Activated CD8-positive, alpha-beta memory T cell treated with anti-CD3 and anti-CD28 coated beads, Interleukin-2, amount 50 U/mL, for 24 hours (primary cell): ENCODE measurements around the gene APBA1.
A peak's percentile ranks its signal among the peaks of the same experiment; 100 is the strongest.

Experiments used
- DNase-seq: peaks from one replicate; pipeline ENCODE4 v3.0.0-alpha.2; 2020; ENCODE audit errors: extremely low read depth

APBA1 gene

DNA sequence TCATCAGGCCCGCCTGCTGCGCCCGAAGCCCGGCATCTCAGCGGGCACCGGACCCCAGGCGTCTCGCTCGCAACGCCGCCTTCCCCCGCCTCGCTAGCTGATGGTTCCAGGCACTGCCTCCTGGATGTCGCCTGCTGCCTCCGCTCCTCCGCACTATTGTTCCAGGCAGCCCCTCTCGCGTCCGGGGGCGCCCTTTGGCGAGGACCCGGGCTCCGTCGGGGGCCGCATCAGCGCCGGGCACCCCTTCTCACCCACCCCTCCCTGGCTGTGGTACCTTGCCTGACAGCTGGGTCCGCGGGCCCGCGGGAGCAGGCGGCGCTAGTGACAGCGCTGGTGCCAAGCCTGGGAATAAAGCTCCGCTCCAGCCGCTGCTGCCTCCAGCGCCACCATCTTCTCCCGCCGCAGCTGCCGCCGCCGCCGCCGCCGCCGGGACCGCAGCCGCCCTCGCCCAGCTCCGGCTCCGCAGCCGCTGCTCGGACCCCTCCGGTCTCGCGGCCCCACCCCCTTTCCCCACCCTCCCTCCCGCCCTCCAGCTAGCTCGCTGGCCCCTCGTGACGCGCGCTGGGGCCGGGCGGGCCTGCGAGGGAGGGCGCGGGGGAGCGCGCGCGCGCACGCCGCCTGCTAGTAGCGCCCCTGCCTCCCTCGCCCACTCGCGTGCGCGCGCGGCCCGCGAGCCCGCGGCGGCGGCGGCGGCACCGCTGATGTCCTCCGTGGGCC lies at the start of gene APBA1:
APBA1 (minus strand) TSS at position 493 of the 717 bp plus-strand sequence.
- no peak for DNase-seq

GRCh38 chr9:69719983-69720382 lies 47.8 kb upstream of the APBA1 start:
- DNase-seq: no peak

DNA sequence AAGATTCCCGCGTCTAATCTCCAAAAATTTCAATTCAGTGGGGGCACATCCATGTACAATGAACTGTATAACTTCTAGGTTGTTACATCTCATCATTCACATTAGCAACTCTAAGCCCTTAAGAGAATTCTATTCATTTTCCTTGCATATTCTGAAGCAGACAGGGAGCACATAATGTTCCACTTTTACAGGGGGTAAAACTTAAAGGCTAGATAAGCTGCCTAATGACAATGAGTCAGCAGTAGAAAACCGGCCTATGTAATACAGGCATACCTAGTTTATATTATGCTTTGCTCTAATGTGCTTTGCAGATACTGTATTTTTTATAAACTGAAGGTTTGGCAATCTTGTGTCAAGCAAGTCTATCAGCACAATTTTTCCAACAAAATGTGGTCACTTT lies 47.2 kb upstream of the APBA1 start:
- no peak for DNase-seq

DNA sequence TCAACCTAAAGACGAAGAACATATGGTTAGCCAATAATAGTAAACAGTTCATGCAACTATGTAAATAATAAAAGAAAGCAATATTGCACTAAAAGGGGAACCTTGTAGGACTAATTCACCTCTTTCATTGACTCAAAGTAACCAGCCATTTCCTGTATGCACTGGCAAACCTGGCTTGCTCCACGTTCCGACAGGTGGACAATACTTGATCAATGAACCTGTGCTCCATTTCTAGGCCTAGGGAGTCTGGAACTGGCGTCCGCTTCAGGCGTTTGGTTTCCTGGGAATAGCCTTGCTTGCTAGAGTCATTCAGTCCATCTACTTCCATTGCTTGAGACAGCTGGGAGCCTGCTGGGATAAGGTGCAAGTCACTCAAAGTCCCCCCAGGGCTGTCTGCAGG lies 46.0 kb upstream of the APBA1 start:
- DNase-seq: no peak

DNA sequence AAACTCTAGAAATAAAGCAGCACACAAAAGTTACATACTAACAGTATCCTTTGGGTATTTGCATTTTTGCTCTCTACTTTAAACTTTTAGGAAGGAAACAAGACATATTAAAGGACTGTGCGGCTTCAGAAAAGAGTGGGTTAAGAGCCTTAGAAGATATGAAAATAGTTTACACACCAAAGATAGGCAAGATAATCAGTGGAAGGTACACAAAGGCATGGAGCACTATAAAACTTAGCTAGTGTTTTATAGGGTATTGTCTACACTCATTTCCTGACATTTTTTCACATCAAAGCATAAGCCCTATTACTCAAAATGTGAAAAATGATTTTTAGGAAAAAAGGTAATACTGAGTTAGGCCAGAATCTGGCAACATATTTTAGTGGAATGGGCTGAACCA lies 43.7 kb upstream of the APBA1 start:
- no peak for DNase-seq

- no peak for DNase-seq
These were observed 42.9 kb upstream of the APBA1 start for GRCh38 chr9:69715096-69715495.

DNA sequence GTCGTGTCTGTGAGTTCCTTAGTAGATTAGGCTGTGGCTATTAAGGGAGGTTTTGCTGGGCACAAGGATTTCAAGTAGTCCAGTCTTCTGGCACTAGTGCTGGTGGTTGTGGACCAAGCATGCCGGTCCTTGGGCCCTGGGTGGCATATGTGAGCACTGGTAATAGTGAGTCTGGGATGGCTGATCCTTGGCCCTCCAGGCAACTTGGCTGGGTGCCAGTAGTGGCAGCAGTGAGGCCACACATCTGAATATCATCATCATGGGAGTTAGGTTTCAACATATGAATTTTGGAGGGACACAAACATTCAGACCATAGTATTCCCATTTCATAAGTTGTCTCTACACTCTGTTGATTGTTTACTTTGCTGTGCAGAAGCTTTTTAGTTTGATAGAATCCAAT lies 25.3 kb upstream of the APBA1 start:
- DNase-seq: no peak

DNA sequence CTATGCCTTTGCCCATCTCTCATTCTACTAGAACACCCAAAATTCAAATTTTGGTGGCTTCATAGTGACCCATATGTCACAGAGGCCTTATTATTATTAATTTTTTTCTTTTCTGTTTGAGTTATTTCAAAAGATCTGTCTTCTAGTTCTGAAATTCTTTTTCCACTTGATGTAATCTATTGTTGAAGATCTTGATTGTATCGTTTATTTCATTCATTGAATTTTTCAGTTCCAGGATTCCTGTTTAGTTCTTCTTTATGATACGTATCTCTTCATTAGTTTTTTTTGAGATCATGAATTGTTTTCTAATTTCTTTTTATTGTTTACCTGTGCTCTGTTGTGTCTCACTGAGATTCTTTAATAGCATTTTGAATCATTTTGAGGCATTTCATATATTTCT lies 24.6 kb upstream of the APBA1 start:
- no peak for DNase-seq

DNA sequence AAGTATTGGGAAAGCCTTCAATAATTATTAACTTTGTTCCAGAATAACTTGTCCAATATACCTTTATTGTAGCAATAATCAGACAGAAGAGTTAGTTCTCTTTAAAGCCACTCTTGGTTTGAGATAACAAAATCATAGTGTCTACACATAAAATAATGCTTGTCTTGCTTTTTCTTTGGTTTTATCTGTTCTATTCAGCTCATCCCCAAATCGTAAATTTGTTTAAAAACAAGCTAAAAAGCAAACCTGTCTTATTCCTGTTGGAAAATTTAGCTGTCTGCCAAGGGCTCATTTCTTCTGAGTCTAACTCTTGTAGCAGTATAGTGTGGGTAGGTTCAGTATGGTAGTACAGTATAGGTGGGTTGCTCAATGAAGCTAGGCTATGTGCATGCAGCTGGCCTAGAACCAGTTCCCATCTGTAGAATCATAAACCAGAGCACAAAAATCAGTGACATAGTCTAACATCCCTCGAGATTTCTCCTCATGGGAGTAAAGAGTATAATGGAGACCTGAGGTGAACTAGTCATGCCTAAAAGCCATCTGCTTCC lies 17.9 kb upstream of the APBA1 start:
- no peak for DNase-seq

- DNase-seq: no peak
These were observed 11.8 kb upstream of the APBA1 start for GRCh38 chr9:69683927-69684326.

DNA sequence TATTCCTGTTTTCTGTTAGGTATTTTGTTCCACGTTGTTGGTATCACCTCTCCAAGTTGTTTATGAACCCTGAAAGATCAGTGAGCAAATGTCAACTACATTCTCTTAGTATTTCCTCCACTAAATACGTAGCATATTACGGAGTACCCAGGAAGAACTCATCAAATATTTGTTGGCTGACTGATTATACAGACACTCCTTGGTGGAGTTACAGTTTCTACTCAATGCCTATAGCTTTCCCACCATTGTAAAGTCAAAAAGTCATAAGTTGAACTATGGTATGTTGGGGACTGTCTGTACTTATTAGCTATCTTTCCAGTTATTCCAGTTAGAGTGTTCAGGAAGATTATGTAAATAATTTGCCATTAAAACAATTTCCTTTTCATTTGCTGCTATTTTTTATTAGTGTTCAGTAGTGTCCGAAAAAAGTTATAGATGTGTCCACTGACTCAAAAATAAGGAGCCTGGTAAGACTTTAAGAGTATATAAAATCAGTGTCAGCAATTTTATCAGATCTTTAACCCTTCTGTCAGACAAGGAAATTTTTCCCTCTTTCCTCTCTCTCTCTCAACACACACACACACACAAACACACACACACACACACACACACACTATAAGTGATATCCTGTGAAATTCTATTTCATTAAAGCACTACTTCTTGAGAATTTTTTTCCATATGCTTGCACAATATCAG lies 6.8 kb upstream of the APBA1 start:
- DNase-seq: no peak

GRCh38 chr9:69677931-69678330 lies 5.8 kb upstream of the APBA1 start:
- DNase-seq: no peak

- no peak for DNase-seq
These were observed 3.4 kb upstream of the APBA1 start for GRCh38 chr9:69675563-69675962.

DNA sequence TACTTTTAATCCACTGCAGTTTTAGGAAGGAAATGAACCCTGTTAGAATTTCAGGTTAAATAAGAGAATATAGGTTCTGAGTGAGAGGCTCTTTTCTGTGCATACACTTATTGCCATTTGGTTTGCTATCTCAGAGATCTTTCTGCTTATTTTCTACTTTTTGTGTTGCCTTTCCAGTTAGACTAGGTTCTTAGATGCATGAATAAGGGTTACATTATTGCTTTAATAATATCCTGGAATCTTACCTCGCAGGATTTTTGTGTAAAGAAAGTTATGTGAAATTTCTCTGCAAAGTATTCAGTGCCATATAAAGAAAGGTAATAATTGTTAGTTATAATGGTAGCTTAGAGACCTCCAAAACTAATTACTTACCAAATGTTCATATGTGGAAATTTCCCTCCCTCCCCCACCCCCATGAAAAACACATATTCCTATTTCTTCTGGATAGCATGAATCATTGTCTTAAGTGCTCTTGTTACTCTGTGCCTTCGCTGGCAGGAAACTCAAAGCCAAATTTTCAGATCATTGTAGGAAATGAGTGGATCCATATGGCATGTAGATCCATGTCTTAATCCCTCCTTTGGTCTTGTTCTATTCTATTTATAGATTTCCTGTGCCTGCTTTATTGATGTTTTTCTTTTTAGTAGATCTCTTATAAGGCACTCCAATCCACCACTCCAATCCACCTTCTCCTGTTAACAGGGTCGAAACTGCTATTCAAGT lies 2.7 kb upstream of the APBA1 start:
- DNase-seq: no peak

- DNase-seq: no peak
These were observed 2.0 kb upstream of the APBA1 start for GRCh38 chr9:69674112-69674685.

DNA sequence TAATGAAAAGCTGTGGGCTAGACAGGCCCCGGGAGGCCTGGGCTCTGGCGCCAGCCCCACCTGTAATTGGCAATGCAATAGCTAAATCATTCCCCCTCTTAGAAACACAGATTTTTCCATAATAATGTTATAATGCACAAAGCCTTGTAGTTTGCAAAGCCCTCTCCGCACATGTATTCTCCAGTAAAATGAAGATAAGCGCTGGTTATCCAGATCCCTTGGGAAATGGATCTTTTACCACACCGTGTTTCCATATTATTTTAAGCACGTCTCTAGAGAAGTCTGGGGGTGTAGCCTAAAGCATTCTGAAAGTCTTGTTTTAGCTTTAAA lies 1.1 kb upstream of the APBA1 start:
- no peak for DNase-seq

GRCh38 chr9:69672596-69673310 lies 582 bp upstream of the APBA1 start:
- DNase-seq: peak; percentile 26

GRCh38 chr9:69671311-69671878 lies 776 bp downstream of the APBA1 start:
- no peak for DNase-seq

- no peak for DNase-seq
These were observed 4.9 kb downstream of the APBA1 start for GRCh38 chr9:69667306-69667705.

GRCh38 chr9:69660304-69660703 lies 11.9 kb downstream of the APBA1 start:
- no peak for DNase-seq

GRCh38 chr9:69658987-69659675 lies 13.0 kb downstream of the APBA1 start:
- no peak for DNase-seq
